SW 1271 (cell line): ENCODE data around the gene AKAP10.
A peak's percentile ranks its signal among the peaks of the same experiment; 100 is the strongest.
"Not testable (repeated sequence)": the region's sequence is repeated elsewhere in the genome, so short reads cannot be mapped to it uniquely, and the experiment has no call there.

ENCODE experiments used
- DNase-seq, 2 experiments: peaks; one replicate each; lab custom pipeline; 2025; lab: John Stamatoyannopoulos, UW

AKAP10 gene

DNA sequence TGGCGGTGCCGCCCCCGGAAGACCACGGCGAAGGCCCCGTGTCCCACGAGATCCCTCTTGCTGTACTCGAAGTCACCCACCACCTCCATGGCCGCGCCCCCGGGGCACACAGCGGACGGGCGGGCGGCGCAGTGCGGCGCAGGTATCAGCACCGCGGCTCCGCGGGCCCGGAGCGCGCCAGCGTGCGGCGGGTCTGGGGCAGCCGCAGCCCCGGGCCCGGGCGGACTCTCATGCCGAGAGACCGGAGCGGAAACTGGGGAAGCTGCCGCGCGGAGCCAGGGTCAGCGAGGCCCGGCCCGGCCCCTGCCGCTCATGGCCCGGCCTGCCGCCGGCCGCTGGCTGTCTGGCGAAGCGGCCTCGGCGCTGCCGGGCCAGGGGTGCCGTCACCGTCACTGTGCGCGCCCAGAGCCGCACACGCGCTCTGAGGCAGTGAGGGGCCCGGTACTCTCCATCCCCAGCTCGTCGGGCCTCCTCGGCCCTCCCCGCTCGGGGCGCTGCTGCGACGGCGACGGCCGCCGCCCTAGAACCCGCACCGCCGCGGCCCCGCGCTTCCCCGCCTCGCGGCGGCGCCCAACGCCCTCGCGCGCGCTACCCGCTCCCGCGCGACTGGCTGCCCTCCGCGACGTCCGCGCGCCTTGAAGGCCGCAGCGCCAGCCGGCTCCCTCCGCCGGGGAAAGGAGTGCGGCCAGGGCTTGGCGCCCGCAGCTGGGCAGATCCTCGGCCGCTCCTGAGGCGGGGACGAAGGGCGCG lies 110.1 kb downstream of the AKAP10 start, which contains the start of gene ULK2:
TSS of gene ULK2 (minus strand) at position 608 of the 750 bp plus-strand sequence. CDS start at position 89, 519 bp downstream.
- peak; percentile 44 to 68 for DNase-seq

DNA sequence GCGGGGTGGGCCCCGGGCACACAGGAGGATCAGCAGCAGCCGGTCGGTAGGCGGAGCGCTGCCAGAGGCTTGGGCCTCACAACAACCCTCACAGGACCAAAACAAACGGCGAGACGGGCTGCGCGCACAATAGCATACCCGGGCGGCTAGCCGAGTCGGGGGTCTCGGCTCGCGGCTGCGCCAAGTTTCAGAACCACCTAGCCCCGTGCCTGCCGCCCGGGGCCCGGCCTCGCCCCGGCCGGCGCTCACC lies 110.6 kb downstream of the AKAP10 start:
- peak; percentile 33 to 65 for DNase-seq

DNA sequence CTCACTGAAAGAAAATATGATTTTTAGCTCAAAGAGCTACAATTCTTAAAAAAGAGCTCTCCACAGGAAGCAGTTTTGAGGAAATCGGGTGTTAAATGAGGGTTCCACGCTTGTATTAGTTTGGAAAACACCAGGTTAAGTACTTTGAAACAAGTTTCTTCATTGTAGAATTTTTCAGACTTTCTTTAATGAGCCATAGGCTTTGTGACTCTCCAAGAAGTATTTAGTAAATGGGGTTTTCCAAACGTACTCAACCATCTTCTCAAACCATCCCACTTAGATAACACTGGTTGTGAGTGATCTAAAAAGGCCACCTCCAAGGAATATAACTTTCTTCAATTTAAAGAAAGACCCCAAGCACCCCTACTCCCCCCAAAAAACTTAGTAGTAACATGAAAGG lies 112.6 kb downstream of the AKAP10 start:
- DNase-seq = no peak

DNA sequence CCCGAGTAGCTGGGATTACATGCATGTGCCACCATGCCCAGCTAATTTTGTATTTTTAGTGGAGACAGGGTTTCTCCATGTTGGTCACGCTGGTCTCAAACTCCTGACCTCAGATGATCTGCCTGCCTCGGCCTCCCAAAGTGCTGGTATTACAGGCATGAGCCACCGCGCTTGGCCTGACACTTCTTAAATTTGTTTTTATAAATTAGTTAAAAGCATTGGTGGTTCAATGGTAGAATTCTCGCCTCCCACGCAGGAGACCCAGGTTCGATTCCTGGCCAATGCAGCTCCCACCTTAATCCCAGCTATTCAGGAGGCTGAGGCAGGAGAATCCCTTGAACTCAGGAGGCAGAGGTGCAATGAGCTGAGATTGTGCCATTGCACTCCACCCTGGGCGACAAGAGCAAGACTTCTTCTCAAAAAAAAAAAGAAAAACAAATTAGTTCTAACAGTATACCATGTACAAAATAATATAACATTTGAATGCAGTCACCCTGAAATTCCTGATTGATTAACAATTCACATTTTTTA lies 116.9 kb downstream of the AKAP10 start:
- not testable (repeated sequence) for DNase-seq

DNA sequence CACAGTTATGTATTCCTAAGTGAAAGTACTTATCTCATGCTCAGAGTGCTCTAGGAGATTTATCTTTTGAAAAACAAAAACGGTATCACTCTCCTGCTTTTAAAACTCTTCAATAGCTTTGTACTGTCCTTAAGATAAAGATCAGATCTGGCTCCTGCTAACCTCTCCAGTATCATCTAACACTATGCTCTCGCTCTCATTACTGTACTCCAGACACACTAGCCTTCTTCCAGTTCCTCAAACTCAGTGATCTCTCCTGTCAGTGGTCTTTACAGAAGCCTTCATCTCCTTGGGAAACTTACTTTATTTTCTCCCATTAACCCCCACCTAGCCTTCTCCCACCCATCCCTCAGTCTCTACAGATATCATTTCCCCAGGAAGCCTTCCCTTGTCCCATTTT lies 120.0 kb downstream of the AKAP10 start:
- DNase-seq = no peak
